GM19043 (cell line): Measurements from ENCODE around the gene C4orf33.
"Not testable (repeated sequence)": the region's sequence is repeated elsewhere in the genome, so short reads cannot be mapped to it uniquely, and the experiment has no call there.

ENCODE experiments used
- ATAC-seq: cut with Tn5 transposase; IDR thresholded peaks from one replicate; pipeline ENCODE4 v1.9.1; 2021; ENCODE audit warnings: low read depth; ENCODE audit not compliant: unreplicated experiment

C4orf33 gene

GRCh38 chr4:129095811-129096454 lies at the start of gene C4orf33:
Gene C4orf33, plus strand, starts transcription at chr4:129096152. Its CDS starts 6,459 bp downstream, at chr4:129102611.
- ATAC-seq = peak; percentile 42

GRCh38 chr4:129059028-129059427 lies 36.9 kb upstream of the C4orf33 start:
- ATAC-seq = no peak

- no peak for ATAC-seq
Measured at GRCh38 chr4:129062580-129062979, 33.4 kb upstream of the C4orf33 start.

- ATAC-seq = no peak
Measured at GRCh38 chr4:129063640-129064039, 32.3 kb upstream of the C4orf33 start.

- ATAC-seq = no peak
Measured at GRCh38 chr4:129064717-129065116, 31.2 kb upstream of the C4orf33 start.

- ATAC-seq = not testable (repeated sequence)
Measured at GRCh38 chr4:129069537-129069936, 26.4 kb upstream of the C4orf33 start.

- ATAC-seq = no peak
Measured at GRCh38 chr4:129077326-129077725, 18.6 kb upstream of the C4orf33 start.

- no peak for ATAC-seq
Measured at GRCh38 chr4:129080129-129080528, 15.8 kb upstream of the C4orf33 start.

GRCh38 chr4:129082302-129082701 lies 13.7 kb upstream of the C4orf33 start:
- no peak for ATAC-seq

- ATAC-seq = no peak
Measured at GRCh38 chr4:129085472-129085871, 10.5 kb upstream of the C4orf33 start.

GRCh38 chr4:129087516-129087915 lies 8.4 kb upstream of the C4orf33 start:
- no peak for ATAC-seq

GRCh38 chr4:129092631-129093190 lies 3.2 kb upstream of the C4orf33 start:
- no peak for ATAC-seq

GRCh38 chr4:129093191-129093920 lies 2.6 kb upstream of the C4orf33 start, which contains the start of gene SCLT1:
Gene SCLT1, minus strand, starts transcription at chr4:129093539. Its CDS starts 436 bp downstream, at chr4:129093103.
- ATAC-seq = peak; percentile 87

- ATAC-seq = no peak
Measured at GRCh38 chr4:129094347-129094746, 1.6 kb upstream of the C4orf33 start.

- ATAC-seq = no peak
Measured at GRCh38 chr4:129098531-129099001, 2.6 kb downstream of the C4orf33 start.

- no peak for ATAC-seq
Measured at GRCh38 chr4:129109965-129110824, 14.2 kb downstream of the C4orf33 start.

GRCh38 chr4:129110931-129111330 lies 15.0 kb downstream of the C4orf33 start:
- no peak for ATAC-seq

GRCh38 chr4:129111919-129112318 lies 16.0 kb downstream of the C4orf33 start:
- ATAC-seq = no peak

- no peak for ATAC-seq
Measured at GRCh38 chr4:129113434-129113833, 17.5 kb downstream of the C4orf33 start.

- ATAC-seq = no peak
Measured at GRCh38 chr4:129113919-129114318, 18.0 kb downstream of the C4orf33 start.

- ATAC-seq = no peak
Measured at GRCh38 chr4:129117705-129118104, 21.8 kb downstream of the C4orf33 start.
